Stimulated activated CD4-positive, alpha-beta T cell treated with anti-CD3 and anti-CD28 coated beads, Interleukin-1b, Interleukin-23, amount 100 ng/mL, for 24 hours (primary cell): ENCODE data around the gene GPR25.

Source experiments
- DNase-seq, 4 experiments: peaks; one replicate each; pipeline ENCODE4 v3.0.0-alpha.2; 2020; ENCODE audit warnings: low read depth in 4 of 4, low spot score in 1 of 4

GPR25 gene

DNA sequence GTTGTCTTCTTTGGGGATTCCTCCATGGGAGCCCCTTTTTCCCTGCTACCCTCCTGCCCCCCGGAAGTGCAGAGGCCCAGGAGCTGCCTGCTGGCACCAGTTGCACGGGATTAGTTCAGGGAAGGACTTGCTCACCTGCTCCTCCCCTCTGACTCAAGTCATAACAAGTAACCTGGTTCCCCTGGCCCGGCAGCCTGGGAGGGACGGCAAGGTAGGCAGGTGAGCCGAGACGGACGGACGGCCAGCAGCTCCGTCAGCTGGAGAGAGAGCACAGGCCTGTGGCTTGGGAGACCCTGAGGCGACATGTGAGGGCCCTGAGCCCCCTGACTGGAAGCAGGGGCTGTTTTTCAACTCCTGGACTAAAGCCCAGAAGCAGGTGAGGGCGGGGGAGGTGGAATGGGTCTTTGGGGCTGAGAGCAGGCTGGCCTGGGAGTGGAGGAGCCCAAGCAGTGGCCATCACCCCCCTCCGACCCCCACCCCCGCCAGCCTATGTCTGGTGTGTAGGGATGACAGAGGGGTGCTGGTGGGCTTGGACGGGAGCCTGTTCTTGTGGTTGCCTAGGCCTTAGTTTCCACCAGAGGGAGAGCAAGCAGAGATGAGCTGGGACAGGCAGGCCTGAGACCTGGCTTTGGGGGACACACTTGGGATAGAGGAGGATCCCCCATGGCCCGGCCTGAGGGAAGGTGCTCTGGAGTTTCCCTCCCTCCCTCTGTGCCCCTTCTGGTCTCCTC is 22.1 kb downstream of the GPR25 start, which contains the start of gene INAVA:
INAVA (plus strand) TSS at position 189 of the 731 bp plus-strand sequence. CDS start 3,501 bp downstream, outside the sequence.
- no peak for DNase-seq

DNA sequence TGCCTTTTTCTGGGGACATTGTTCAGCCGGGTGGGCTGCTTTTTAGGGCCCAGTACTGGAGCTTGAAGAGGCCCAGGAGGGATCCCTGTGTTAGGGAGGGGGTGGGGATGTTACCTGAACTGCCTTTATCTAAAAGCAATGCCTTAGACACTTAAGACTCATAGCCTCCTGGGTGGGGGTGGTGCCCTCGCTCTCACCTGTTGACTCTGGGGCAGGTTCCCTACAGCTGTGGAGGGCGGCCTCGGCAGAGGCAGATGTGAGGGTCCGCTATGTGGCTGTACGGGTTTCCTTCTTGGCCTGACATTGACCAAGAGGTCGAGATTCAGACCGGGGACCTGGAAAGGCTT is 22.6 kb downstream of the GPR25 start:
- no peak for DNase-seq

DNA sequence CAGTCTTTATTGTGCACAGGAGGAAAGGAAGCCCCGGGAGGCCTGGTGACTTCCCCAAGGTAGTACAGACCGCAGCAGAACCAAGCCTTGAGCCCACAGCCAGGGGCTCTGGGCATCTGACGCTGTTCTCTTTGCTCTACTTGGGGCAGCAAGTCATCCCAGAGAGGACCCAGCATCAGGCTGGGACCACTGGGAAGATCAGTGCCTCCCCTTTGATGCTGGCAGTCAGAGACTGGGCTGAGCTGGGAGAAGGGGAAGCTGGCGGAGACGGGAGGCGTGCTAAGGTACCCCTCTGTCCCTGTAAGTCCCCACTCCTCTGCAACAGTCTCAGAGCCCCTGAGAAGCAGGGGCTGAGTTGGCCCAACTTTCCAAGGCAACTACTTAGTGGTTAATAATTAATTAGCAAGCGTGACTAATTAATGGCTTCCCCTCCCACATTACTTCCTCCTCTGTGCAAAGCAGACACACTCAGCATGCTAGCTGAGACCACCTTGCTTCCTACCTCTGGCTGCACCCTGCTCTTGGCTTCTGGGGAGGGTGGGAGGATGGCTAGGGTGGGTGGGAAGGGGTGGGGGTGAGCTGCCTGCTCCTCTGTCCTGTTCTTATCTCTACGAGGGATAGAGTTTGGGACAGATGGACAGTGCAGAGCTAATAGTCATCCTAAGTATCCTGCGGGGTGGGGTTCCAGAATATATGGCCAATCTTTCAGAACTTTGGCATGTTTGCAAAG is 23.2 kb downstream of the GPR25 start:
- DNase-seq: no peak

DNA sequence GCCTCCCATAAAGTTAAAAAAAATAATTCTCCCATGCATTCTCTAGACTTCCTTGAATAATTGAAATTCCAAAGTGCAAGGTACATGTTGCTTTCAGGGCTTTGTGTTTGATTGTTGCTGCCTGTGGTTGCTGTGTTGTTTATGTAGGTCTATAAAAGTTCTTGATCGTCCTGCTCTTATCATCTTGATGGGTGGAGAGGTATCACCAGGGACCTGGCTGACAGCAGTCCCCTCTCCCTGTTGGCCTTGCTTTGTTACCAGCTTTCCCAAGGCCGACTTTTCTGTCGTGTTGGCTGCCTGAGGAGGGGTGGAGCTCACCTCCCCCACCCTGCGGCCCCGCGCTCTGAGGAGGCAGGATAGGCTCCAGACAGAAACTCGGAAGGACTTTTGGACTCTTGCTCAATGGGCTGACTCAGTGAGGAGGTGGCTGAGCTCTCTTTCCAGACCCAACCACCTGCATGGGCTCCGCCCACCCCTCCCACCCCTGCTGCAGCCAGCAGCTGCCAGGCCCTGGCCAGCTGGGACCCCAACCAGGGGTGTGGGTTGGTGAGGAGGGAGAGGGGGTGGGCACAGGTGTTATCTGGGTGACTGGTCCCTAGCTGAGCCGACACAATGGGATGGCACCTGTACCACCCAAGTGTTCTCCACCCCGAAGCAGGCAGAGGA is 23.9 kb downstream of the GPR25 start:
- no peak for DNase-seq

DNA sequence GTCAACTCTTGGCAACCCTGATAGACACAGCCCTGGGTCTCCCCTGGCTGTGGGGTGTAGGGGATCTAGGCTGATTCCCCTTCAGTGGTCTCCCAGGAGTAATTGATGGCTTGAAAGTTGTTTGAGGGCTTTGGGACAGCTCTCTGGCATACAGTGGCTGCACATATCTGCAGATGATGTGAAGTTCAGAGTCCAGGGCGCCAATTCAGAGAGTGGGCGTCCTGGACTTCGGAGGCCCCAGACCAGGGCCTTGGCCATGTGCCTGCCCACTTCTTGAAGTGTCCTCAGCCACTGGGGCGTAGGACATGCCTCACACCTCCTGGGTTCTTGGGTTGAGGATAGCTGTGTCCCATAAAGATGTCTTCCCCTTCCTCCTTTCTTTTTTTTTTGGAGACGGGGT is 24.5 kb downstream of the GPR25 start:
- no peak for DNase-seq

DNA sequence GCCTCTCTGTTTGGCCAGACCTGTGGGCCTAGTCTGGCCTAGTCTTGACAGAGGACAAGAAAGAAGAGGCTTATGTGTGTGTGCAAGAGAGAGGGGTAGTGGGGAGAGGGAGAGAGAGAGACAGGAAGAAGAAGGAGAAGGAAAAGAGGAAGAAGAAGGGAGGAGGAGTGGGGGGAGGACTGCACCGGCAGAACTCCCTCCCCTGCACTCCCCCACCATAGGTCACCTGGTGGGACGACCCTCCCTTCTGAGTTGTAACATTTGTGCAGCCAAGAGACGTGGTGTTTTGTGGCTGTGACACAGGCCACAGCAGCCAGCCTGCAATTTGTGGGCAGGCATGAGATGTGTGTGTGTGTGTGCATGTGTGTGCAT is 26.2 kb downstream of the GPR25 start:
- DNase-seq: no peak

DNA sequence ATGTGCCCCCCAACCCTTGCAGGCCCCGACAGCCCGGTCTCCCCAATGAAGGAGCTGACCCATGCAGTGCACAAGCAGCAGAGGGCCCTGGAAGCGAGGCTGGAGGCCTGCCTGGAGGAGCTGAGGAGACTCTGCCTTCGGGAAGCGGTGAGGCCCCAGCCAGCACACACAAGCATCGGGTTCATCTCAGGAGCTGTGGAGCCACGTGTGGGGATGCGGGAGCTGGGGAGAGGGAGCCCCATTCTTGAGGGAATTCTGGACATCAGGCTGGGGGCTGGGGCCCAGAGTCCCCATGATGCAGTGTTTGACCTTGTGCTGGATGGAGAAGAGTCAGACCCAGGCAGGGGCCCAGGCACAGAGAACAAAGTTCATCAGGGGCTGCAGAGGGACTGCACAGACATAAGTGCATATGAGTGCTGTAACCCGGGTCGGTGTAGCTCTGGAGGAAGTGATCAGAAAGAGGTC is 26.7 kb downstream of the GPR25 start:
- no peak for DNase-seq

DNA sequence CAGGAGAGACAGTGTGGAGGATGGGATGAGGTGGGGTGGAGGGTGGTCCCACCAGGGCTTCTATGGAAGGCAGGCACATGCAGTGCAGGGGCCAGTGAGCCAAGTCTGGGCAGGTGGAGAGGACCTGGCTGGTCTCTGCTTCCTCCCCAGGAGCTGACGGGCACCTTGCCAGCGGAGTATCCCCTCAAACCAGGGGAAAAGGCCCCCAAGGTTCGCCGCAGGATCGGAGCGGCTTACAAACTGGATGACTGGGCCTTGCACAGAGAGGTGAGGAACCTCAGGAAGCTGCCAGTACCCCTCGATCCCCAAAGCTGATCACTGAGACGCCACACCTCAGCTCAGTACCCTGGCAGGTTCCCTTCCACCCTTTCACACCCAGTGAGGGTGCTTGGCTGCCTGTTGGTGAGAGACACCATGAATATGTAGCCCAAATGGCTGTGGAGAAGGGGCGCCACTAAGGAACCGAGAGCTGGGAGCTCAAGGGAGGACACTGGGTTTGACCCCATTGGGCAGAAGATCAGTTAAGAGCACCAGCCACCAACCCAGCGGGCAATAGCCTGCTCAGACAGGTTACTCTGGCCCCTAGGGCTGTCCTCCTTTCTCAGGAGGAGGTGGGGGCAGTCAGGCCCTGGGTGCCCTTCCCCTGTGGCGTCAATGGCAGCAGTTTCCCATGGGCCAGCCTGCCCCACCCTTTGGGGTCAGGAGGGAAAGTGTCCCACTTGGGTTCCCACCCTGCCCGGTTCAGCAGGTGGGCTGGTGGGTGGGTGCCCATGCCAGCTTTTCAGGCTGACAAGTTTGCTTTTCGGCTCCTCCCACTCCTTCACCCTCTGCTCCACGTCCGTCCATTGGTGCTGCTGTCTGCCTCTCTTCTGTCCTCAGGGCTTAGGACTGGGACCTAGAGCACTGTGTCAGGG is 27.4 kb downstream of the GPR25 start:
- DNase-seq: no peak

DNA sequence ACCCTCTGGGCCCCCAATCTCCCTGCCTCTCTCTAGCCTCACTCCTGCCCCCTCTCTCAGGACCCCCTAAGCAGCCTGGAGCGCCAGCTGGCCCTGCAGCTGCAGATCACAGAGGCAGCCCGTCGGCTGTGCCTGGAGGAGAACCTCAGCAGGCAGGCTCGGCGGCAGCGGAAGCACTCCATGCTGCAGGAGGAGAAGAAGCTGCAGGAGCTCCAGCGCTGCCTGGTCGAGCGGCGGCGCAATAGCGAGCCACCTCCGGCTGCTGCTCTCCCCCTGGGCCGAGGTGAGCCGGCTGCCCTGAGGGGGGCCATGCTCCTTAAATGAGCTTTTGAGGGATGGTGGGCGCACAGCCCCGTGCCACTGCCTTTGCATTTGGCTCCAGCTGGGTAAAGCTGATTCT is 28.1 kb downstream of the GPR25 start:
- no peak for DNase-seq

DNA sequence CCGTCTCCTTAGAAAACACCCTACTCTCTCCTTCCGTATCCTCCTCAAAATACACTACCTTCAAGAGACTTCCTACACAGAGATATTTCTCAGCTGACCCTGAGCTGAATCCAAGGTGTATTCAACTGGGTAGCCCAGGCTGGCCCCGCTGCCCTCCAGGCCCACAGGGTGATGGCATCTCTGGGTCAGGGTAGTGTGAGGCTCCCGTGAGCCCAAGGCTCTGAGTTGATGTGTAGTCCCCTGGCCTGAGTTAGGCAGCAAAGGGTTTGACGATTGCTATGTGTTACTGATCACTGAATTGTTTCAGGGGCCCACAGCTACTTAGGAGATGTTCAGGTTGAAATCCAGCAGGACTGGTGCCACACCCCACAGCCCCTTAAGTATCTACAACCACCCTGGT is 28.6 kb downstream of the GPR25 start:
- no peak for DNase-seq

DNA sequence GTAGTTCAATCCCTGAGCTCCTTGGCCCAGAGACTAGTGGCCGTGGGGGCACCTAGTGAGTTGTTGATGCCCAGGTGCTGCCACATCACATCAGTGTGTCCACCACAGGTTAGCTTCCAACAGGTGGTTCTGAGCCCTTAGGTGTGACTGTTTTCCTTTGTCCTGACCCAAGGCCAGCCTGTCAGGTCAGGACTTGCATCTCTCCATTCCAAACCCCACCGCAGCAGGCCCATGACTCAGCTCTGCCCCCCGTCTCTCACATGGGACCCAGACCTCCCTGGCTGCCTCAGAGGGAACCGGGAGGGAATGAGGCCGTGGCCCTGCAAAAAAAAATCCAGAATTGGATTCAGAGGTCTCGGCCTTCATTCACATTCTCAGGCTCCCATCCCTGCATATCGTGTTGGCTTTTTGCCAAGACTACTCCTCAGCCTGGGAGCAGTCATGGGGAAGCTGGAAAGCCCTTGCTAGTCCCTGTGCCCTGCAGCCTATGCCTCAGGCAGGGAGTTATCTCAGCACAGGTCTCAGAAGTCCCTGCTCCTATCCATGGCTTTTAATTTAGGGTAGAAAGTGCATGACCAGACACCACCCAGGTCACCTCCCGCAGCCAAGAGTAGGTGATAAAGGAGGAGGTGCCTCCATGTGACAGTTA is 29.1 kb downstream of the GPR25 start:
- no peak for DNase-seq

DNA sequence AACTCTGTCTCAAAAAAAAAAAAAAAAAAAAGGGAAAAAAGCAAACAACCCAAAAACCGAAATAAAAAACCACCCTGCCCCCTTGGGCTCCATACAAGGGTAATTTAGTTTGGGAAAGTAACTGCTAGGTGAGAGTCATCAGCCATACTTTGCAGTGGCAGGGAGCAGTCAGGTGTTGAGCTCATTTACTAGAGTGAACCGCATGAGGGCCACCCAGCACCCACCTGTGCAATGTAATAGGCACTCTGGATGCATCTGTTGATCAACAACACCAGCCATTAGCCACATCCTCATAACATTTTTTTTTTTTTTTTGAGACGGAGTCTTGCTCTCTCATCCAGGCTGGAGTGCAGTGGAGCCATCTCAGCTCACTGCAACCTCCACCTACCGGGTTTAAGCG is 31.0 kb downstream of the GPR25 start:
- DNase-seq: no peak

DNA sequence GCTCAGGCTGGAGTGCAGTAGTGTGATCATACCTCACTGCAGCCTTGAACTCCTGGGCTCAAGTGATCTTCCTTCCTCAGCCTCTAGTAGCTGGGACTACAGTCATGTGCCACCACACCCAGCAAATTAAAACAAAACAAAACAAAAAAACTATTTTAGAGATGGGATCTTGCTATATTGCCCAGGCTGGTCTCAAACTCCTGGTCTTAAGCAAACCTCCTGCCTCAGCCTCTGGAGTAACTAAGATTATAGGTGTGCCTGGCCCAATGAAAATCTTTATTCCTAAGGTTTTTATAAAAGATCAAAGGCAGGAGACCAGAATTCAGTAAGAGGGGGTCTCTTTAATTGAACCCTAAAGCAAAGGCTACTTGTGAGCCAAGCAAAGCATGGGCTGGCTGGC is 32.0 kb downstream of the GPR25 start:
- no peak for DNase-seq

DNA sequence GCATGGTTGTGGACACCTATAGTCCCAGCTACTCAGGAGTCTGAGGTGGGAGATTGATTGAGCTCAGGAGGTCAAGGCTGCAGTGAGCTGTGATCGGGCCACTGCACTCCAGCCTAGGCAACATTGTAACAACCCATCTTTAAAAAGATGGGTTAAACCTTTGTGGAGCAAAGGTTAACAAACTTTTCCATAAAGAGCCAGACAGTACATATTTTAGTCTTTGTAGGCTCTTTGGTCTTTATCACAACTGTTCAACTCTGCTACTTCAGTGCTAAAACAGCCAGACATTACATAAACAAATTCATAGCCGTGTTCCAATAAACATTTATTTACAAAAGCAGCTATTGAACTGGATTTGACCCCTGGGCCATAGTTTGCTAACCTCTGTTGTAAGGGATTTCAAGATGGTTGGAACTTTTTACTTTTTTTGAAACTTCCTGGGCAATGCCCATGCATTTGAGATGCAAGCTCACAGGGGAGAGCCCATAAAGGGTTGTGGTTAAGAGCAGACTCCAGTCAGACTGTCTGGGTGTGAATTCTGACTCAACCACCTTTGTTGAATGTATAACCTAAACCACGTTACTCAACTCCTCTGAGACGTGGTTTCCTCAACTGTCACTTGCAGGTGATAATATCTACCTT is 32.8 kb downstream of the GPR25 start:
- peak in 1 of 4 experiments; percentile 34 for DNase-seq

DNA sequence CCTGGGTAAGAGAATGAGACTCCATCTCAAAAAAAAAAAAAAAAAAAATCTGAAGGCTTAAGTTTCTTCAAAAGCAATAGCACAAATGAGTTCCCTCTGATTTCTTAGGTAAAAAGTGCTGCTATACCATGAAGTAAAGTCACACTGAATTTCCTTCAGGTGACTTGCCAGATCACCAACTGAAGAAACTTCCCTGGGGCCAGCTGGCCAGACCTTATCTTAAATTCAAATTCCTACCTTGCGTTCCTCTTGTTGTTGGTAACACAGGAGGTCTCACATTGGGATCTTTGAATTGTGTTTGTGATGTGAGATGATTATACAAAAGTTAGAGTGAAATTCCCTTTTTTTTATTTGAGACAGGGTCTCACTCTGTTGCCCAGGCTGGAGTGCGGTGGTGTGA is 33.7 kb downstream of the GPR25 start:
- no peak for DNase-seq

DNA sequence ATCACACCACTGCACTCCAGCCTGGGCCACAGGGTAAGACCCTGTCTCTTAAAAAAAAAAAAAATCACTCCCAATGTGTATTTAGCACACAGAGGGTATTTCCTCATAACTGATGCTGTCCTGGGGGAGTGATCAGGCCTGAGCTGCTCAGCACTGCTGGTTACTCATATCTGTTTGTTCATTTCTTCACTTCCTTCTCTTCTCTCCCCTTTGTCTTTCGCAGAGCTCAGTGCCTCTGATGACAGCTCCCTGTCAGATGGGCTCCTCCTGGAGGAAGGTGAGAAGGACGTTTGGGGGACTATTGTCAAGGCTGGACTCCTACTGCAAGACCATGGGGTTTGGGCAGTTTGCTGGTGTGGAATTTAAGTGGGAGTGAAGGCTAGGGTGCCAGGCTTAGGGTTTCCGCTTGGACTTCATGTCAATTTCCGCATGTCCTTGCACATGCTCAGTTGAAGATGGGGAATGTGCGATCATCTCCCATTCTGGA is 34.9 kb downstream of the GPR25 start:
- DNase-seq: no peak

DNA sequence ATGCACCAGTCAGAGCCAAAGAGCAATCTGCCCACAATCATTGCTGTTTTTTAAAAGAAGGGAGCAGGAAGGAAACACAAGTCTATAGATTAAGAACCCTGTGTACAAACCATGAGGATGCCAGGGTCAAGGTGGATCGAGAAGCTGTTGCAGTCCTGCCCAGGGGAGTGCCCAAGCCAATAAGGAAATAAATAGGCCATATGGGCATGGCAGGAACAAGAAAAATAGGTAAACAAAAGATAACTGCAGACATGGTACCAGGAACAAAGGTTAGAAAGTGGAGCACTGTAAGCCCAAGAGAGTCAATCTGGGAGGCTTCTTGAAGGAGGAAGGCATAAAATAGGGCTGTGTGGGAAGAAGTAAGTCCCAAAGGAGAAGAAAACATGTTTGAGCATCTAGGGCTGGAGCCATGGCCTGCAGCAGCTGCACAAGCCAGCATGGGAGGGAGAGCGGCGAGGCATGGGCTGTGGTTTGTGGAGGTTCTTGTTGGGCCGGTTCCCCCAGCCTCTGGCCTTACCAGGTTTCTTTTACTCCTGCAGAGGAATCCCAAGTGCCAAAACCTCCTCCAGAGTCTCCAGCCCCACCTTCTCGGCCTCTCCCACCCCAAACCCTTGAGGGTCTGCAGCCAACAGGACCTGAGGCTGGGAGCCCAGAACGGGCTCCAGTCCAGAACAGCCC is 35.5 kb downstream of the GPR25 start:
- DNase-seq: no peak

DNA sequence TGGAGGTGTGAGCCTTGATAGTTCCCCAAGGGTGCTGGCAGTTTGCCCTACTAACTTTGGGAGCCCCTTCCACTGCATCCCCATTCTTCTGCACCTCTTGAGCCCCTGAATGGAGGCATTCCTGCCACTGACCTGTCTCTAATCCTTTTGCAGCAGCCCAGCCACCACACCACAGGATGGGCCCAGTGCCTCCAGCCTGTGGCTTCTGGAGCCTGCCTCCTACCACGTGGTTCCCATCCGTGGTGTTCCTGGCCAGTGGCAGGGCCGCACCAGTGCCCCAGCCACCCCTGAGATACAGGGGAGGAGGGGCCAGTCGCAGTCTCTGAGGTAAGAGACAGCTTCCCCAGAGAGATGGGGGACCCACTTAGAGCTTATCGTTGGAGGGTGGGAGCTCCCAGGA is 36.3 kb downstream of the GPR25 start:
- DNase-seq: no peak

DNA sequence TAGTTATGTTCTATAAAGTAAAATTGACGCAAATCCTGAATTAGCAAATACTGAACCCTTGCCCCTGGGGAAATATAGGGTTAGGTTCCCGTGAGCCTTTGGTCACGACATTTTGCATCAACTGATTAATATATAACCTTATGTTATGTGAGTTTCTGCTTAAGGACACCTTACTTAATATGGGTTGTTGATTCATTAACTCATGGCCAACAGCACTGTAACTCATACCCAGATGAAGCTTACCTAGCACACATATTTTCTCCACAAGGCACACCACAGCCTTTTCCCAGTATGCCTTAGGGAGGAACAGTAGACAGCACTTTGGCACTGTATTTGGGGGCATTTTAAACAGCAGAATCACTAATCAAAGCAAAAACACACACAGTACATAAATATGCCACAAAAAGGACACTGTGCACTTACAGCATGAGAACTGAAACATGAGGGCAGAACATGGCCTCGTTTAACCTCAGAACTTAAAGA is 37.0 kb downstream of the GPR25 start:
- DNase-seq: no peak
